HG03135 (cell line): ENCODE data around the gene GALNT11.
"Not testable (repeated sequence)": the region's sequence is repeated elsewhere in the genome, so short reads cannot be mapped to it uniquely, and the experiment has no call there.

Experiments used
- ATAC-seq: cut with Tn5 transposase; IDR thresholded peaks from one replicate; pipeline ENCODE4 v1.9.1; 2021; ENCODE audit warnings: mild to moderate bottlenecking, moderate library complexity; ENCODE audit not compliant: unreplicated experiment

The GALNT11 gene

DNA sequence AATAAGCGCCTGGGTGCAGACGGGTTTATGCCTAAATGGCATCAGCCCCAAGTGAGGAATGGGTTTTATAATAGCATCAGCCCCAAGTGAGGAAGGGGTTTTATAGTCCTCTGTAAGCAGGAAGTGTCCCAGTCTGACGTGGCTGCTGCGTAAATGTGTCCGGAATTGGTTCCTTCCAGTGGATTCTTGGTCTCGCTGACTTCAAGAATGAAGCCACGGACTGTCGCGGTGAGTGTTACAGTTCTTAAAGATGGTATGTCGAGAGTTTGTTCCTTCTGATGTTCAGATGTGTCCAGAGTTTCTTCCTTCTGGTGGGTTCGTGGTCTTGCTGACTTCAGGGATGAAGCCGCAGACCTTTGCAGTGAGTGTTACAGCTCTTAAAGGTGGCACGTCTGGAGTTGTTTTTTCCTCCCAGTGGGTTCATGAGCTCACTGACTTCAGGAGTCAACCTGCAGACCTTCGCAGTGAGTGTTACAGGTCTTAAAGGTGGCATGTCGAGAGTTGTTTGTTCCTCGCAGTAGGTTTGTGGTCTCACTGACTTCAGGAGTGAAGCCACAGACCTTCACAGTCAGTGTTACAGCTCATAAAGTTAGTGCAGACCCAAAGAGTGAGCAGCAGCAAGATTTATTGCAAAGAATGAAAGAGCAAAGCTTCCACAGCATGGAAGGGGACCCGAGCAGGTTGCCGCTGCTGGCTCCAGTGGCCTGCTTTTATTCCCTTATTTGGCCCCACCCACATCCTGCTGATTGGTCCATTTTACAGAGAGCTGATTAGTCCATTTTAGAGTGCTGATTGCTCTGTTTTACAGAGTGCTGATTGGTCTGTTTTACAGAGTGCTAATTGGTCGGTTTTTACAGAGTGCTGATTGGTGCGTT lies 2.3 kb downstream of the GALNT11 start:
- ATAC-seq = not testable (repeated sequence)

DNA sequence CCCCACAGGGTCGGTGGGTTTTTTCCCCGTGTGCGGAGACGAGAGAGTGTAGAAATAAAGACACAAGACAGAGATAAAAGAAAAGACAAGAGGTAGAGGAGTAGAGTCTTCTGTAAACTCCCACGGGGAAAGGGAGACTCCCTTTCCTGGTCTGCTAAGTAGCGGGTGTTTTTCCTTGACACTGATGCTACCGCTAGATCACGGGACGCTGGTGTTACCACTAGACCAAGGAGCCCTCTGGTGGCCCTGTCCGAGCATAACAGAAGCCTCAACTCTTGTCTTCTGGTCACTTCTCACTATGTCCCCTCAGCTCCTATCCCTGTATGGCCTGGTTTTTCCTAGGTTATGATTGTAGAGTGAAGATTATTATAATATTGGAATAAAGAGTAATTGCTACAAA lies 4.6 kb downstream of the GALNT11 start:
- ATAC-seq = not testable (repeated sequence)

DNA sequence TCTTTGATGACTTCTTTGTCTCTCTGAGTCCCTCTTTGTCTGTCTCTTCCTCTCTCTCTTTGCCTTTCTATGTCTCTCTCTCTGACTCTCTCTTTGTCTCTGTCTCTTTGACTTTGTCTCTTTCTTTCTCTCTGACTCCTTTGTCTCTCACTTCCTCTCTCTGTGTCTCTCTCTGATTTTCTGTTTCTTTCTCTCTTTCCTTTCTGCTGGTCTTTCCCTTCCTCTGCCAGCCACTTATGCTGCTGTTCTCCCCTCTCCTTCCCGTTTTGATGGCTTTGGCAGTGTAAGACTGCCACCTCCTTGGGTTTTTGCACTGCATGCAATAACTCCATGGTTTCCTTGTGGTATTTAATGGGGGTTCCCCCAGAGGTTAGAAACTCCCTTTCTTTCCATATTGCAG lies 5.2 kb downstream of the GALNT11 start:
- ATAC-seq = not testable (repeated sequence)

DNA sequence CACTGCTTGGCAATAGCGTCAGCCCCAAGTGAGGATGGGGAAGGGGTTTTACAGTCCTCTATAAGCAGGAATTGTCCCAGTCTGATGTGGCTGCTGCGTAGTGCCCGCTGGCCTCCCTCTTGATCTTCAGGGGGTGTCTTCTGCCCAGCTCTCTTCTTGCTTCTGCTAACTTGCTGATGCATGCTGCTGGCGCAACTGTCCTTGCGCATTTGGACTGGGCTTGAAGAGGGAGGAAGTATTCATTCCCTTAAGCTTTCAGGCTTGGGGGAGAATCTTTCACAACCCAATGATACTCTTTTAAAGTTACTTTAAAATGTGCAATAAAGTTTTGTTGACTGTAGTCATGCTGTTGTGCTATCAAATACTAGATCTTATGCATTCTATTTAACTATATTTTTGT lies 10.3 kb downstream of the GALNT11 start:
- no peak for ATAC-seq

DNA sequence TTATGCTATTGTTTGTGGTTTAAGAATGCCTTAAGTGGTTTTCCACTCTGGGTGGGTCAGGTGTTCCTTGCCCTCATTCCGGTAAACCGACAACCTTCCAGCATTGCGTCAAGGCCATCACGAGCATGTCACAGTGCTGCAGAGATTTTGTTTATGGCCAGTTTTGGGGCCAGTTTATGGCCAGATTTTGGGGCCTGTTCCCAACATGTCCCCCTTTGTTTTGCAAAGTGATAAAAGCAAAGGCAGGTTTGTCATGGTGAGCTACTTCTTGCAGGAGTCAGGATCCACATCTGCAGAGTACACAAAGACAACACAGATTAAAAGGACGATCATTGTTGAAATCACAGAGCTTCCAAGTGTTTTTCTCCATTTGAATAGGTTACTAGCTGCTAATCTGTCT lies 12.9 kb downstream of the GALNT11 start:
- ATAC-seq = not testable (repeated sequence)

DNA sequence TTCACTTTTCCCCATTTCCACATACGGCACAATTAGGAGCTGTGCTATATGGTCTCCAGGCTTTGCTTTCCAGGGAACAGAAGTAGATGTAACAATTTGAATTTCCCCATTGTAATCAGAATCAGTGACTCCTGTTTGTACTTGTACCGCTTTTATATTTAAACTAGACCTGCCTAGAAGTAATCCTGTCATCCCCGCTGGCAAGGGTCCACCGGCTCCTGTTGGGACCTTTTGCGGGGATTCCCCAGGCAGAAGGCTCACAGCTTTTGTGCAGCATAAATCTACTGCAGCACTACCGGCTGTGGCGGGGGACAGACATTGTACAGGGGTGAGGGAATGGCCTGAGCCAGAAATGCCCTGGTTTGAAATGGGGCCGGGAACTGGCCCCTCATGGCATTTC lies 17.6 kb downstream of the GALNT11 start:
- not testable (repeated sequence) for ATAC-seq

DNA sequence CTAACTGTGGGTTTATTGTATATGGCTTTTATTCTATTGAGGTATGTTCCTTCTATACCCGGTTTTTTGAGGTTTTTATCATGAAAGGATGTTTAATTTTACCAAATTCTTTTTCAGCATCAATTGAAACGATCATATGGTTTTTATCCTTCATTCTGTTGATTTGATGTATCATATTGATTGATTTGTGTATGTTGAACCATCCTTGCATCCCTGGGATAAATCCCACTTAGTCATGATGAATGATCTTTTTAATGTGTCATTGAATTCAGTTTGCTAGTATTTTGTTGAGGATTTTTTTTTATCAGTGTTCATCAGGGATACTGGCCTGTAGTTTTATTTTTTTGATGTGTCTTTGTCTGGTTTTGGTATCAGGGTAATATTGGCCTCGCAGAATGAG lies 19.4 kb downstream of the GALNT11 start:
- ATAC-seq = not testable (repeated sequence)

DNA sequence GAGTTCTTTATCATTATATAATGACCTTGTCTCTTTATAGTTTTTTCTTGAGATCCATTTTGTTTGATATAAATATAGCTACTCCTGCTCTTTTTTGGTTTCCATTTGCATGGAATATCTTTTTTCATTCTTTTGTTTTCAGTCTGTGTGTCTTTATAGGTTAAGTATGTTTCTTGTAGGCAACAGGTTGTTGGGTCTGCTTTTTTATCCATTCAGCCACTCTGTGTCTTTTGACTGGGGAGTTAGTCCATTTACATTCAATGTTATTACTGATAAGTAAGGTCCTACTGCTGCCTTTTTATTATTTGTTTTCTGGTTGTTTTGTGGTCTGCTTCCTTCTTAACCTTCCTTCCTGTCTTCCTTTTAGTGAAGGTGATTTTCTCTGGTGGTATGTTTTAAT lies 21.1 kb downstream of the GALNT11 start:
- no peak for ATAC-seq

DNA sequence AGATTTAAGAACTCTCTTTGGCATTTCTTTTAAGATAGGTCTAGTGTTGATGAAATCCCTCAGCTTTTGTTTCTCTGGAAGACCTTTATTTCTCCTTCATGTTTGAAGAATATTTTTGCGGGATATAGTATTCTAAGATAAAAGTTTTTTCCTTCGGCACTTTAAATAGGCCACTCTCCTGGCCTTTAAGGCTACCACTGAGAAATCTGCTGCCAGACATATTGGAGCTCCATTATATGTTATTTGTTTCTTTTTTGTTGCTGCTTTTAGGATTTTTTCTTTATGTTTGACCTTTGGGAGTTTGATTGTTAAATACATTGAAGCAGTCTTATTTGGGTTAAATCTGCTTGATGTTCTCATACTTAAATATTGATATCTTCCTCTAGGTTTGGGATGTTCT lies 22.6 kb downstream of the GALNT11 start:
- no peak for ATAC-seq

DNA sequence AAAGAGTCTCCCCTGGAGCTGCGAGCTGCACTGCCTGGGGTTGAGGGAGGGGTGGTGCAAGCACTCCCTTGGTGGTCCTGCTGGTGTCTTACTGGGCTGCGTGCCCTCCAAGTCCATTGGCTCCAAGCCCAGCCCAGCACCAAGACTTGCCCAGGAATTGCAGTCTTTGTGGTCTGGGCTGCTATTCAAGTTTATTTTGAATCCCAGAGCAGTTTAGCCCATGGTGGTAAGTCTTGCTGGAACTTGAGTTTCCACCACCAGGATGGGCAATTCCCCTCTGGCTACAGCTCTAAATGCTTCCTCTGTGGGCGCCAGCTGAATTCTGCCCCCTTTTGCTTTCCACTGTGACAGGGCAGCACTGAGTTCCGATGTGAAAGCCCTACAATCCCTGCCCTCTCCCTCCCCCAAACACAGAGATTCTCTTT lies 25.1 kb downstream of the GALNT11 start:
- no peak for ATAC-seq

DNA sequence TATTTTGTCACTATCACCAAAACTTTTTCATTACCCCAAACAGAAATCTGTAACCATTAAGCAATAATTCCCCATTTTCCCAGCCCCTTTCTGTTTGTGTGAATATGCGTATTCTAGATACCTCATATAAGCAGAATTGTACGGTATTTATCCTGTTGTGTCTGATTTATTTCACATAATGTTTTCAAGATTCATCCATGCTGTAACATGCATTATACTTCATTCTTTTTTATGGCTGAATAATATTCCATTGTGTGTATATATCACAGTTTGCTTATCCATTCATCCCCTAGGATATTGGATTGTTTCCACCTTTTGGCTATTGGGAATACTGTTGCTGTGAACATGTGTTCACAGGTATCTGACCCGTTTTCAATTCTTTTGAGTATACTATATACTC lies 26.5 kb downstream of the GALNT11 start:
- ATAC-seq = no peak

DNA sequence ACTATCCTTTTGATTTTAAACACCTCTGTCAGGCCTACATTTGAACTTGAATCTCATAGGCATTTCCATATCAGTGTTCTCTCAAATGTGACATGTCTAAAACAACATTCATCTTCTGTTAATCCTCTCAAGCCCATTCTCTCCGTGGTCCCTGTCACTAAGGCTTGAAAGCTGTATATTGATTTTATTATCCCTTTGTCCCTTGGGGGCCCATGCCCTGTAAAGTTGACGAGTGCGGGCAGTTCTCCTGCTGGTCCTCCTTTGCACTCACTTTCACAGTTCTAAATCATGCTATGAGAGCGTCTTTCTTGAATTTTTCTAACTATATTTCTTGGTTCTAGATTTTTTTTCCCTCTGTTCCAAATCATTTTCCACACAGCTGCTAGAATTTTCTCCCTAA lies 27.3 kb downstream of the GALNT11 start:
- ATAC-seq = no peak

DNA sequence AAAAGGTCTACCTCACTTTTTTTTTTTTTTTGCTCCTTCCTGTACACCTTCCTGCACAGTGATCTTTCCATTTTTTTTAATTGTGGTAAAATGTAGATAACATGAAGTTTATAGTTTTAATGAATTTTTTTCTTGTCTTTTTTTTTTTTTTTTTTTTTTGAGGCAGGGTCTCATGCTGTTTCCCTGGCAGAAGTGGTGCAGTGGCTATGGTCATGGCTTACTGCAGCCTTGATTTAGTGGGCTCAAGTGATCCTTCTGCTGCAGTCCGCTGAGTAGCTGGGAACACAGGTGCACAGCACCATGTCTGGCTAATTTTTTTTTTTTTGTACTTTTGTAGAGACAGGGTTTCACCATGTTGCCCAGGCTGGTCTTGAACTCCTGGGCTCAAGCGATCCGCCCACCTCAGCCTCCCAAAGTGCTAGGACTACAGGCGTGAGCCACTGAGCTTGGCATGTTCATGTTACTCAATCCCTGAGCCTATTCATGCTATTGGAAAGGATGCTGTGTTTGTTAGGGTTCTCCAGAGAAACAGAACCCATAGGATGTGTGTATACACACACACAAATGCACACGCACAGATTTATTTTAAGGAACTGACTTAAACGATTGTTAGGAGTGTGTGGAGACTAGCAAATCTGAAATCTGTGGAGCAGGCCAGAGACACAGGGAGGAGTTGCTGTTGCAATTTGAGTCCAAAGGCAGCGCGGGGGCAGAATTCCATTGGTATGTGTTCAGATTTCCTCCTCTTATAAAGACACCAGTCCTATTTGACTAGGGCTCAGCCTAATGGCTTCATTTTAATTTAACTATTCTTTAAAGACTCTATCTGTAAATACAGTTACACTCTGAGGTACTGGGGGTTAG lies 29.1 kb downstream of the GALNT11 start:
- ATAC-seq = no peak

DNA sequence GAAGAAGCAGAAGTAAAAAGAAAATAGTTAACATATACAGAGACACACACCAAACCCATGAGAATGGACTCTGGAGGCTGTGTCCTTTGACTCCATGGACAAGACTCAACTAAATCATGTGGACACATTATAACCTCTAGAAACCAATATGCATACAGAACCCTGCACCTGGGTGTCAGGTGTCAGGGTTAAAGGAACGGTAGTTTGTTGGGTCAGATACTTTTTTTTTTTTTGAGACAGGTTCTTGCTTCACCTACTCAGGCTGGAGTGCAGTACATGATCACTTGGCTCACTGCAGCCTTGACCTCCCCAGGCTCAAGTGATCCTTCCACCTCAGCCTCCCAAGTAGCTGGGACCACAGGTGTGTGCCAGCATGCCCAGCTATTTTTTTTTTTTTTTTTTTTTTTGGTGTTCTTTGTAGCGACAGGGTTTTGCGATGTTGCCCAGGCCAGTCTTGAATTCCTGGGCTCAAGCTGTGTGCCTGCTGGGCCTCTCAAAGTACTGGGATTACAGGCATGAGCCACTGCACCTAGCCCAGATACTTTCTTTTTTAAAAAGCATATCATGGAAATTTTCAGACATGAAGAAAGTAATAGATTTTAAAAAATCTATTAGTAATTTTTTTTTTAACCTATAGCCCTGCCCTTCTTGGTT lies 31.3 kb downstream of the GALNT11 start:
- no peak for ATAC-seq

DNA sequence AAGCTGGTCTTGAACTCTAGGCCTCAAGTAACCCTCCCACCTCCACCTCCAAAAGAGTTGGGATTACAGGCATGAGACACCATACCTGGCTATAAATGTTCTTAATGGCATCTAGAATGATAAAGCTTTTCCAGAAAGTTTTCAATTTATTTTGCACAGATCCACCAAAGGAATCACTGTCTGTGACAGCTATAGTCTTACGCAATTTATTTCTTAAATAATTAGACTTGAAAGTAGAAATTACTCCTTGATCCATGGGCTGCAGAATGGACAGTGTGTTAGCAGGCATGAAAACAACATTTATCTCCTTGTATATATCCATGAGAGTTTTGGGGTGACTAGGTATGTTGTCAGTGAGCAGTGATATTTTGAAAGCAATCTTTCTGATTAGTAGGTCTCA lies 33.8 kb downstream of the GALNT11 start:
- ATAC-seq = no peak

DNA sequence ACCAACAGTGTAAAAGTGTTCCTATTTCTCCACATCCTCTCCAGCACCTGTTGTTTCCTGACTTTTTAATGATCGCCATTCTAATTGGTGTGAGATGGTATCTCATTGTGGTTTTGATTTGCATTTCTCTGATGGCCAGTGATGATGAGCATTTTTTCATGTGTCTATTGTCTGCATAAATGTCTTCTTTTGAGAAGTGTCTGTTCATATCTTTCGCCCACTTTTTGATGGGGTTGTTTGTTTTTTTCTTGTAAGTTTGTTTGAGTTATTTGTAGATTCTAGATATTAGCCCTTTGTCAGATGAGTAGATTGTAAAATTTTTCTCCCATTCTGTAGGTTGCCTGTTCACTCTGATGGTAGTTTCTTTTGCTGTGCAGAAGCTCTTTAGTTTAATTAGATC lies 35.6 kb downstream of the GALNT11 start:
- ATAC-seq = not testable (repeated sequence)

DNA sequence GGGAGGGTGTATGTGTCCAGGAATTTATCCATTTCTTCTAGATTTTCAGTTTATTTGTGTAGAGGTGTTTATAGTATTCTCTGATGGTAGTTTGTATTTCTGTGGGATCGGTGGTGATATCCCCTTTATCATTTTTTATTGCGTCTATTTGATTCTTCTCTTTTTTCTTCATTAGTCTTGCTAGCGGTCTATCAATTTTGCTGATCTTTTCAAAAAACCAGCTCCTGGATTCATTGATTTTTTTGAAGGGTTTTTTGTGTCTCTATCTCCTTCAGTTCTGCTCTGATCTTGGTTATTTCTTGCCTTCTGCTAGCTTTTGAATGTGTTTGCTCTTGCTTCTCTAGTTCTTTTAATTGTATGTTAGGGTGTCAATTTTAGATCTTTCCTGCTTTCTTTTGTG lies 37.7 kb downstream of the GALNT11 start:
- ATAC-seq = not testable (repeated sequence)

DNA sequence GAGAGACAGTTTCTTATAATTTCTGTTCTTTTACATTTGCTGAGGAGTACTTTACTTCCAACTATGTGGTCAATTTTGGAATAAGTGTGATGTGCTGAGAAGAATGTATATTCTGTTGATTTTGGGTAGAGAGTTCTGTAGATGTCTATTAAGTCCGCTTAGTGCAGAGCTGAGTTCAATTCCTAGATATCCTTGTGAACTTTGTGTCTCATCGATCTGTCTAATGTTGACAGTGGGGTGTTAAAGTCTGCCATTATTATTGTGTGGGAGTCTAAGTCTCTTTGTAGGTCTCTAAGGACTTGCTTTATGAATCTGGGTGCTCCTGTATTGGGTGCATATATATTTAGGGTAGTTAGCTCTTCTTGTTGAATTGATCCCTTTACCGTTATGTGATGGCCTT lies 38.3 kb downstream of the GALNT11 start:
- not testable (repeated sequence) for ATAC-seq

DNA sequence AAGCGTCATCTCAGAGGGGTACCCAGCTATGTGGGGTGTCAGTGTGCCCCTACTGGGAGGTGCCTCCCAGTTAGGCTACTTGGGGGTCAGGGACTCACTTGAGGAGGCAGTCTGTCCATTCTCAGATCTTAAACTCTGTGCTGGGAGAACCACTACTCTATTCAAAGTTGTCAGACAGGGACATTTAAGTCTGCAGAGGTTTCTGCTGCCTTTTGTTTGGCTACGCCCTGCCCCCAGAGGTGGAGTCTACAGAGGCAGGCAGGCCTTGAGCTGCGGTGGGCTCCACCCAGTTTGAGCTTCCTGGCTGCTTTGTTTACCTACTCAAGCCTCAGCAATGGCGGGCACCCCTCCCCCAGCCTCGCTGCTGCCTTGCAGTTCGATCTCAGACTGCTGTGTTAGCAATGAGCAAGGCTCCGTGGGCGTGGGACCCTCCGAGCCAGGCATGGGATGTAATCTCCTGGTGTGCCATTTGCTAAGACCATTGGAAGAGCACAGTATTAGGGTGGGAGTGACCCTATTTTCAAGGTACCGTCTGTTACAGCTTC lies 40.4 kb downstream of the GALNT11 start:
- ATAC-seq = not testable (repeated sequence)

DNA sequence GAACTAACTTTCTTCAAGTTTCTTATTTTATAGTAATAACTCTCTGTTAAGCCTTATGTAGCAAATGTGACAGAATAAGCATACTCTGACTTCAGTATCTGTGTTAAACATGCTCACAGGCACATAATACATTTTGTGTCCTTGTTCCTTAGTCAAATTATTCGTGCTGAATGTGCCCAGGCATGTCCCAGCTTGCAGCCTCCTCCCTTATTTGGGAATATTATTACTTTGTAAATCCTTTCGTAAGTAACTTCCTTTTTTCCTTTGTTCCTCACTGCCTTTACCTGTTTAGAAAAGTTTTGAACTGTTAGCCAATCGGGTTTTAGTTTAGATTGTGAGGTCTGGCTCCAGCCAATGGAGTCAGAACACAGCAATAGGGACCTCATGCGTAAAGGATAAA lies 46.9 kb downstream of the GALNT11 start:
- no peak for ATAC-seq

DNA sequence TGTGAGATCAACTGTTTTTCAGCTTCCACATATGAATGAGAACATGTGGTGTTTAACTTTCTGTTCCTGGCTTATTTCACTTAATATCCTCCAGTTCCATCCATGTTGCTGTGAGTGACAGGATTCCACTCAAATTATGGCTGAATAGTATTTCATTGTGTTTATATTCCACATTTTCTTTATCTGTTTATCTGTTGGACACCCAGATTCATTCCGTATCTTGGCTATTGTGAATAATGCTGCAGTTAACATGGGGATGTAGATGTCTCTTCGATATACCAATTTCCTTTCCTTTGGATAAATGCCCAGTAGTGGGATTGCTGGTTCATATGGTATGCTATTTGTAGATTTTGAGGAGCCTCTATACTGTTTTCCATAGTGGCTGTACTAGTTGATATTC lies 47.9 kb downstream of the GALNT11 start:
- no peak for ATAC-seq
